ENCODE measurements around the gene MMP14.

DNA sequence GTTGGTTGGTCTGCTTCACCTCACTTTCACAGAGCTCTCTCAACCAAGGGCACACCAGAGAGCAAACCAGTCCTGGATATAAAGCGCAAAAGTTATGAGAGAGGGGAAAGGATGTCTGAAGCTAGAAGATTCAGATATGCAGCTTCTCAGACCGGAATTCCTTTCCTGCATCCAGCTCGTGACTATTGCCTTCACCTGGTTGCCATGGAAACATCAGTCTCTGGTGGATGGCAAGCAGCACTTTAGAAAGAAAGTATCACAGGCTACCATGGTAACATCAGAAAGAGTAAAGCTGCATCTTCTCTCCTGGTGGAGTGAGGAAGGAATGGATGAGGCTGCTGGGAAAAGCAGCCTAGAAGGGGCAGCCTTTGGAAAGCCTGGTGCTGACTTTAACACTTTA is 60.4 kb downstream of the MMP14 start:
- TF ChIP-seq, protein P1, sequence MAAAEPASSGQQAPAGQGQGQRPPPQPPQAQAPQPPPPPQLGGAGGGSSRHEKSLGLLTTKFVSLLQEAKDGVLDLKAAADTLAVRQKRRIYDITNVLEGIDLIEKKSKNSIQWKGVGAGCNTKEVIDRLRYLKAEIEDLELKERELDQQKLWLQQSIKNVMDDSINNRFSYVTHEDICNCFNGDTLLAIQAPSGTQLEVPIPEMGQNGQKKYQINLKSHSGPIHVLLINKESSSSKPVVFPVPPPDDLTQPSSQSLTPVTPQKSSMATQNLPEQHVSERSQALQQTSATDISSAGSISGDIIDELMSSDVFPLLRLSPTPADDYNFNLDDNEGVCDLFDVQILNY (CRISPR knock-in tag; IDR thresholded peaks at IDR 0.05): no peak
- no peak for TF ChIP-seq MAZ (CRISPR knock-in tag; conservative IDR thresholded peaks at IDR 0.05 in 1 of 2, IDR thresholded peaks at IDR 0.05 in 1 of 2)

Data from K562 (cell line).